ENCODE measurements around the gene AFAP1L1.

AFAP1L1 gene

GRCh38 chr5:149349382-149349781 is 77.7 kb downstream of the AFAP1L1 start:
- DNase-seq, result no peak
- H3K4me3 ChIP-seq, result no peak overlapping the region
- no peaks in the 10 kb centered on the region for H3K27me3 ChIP-seq
- H3K4me1 ChIP-seq, result peaks cover 0 to 14% (median 7%) of the 10 kb centered on the region in 4 donors
- intact Hi-C loops (cut with DNase I; ENCODE audit: low total_unique reads), result no loop called here
- peaks cover 35 to 63% (median 60%) of the 10 kb centered on the region in 3 donors for H3K36me3 ChIP-seq
- no peak for TF ChIP-seq CTCF (IDR thresholded peaks at IDR 0.05)
- no peak overlapping the region for H3K27ac ChIP-seq
- no peaks in the 10 kb centered on the region for H3K9me3 ChIP-seq

- intact Hi-C loops (cut with DNase I; ENCODE audit: low total_unique reads), result no loop called here
- no peaks in the 10 kb centered on the region for H3K9me3 ChIP-seq
- no peaks in the 10 kb centered on the region for H3K27me3 ChIP-seq
- H3K4me1 ChIP-seq, result peaks cover 0 to 2% (median under 1%) of the 10 kb centered on the region in 4 donors
- H3K36me3 ChIP-seq, result peaks cover 35 to 73% (median 63%) of the 10 kb centered on the region in 3 donors
- no peak overlapping the region for H3K4me3 ChIP-seq
- no peak for TF ChIP-seq CTCF (IDR thresholded peaks at IDR 0.05)
- no peak overlapping the region for H3K27ac ChIP-seq
- DNase-seq, result no peak
Observed at GRCh38 chr5:149352169-149352568, 80.5 kb downstream of the AFAP1L1 start.

GRCh38 chr5:149353911-149354310 is 82.3 kb downstream of the AFAP1L1 start:
- peaks cover 29 to 62% (median 48%) of the 10 kb centered on the region in 3 donors for H3K36me3 ChIP-seq
- H3K4me1 ChIP-seq, result peaks cover 0 to 12% (median 9%) of the 10 kb centered on the region in 4 donors
- no peaks in the 10 kb centered on the region for H3K9me3 ChIP-seq
- no peaks in the 10 kb centered on the region for H3K27me3 ChIP-seq
- H3K27ac ChIP-seq, result no peak overlapping the region
- DNase-seq, result no peak
- H3K4me3 ChIP-seq, result no peak overlapping the region
- intact Hi-C loops (cut with DNase I; ENCODE audit: low total_unique reads), result no loop called here
- TF ChIP-seq CTCF (IDR thresholded peaks at IDR 0.05), result no peak

- Histone ChIP-seq H3K36me3 (peaks cover 11 to 44% (median 30%) of the 10 kb centered on the region in 3 donors), H3K4me1 (peaks cover 0 to 12% (median 9%) of the 10 kb centered on the region in 4 donors), H3K9me3 (no peaks in the 10 kb centered on the region), H3K4me3 (no peak overlapping the region), H3K27me3 (no peaks in the 10 kb centered on the region), H3K27ac (no peak overlapping the region)
- intact Hi-C loops (cut with DNase I; ENCODE audit: low total_unique reads), result no loop called here
- no peak for TF ChIP-seq CTCF (IDR thresholded peaks at IDR 0.05)
- DNase-seq, result no peak
Observed at GRCh38 chr5:149355688-149356087, 84.0 kb downstream of the AFAP1L1 start.

GRCh38 chr5:149356391-149356790 is 84.7 kb downstream of the AFAP1L1 start:
- Histone ChIP-seq H3K4me1 (peaks cover 0 to 12% (median 9%) of the 10 kb centered on the region in 4 donors), H3K27me3 (no peaks in the 10 kb centered on the region), H3K27ac (no peak overlapping the region), H3K9me3 (no peaks in the 10 kb centered on the region), H3K4me3 (no peak overlapping the region), H3K36me3 (peaks cover 6 to 37% (median 23%) of the 10 kb centered on the region in 3 donors)
- no peak for DNase-seq
- intact Hi-C loops (cut with DNase I; ENCODE audit: low total_unique reads), result no loop called here
- TF ChIP-seq CTCF (IDR thresholded peaks at IDR 0.05), result no peak

Data from tibial artery (tissue), 4 donors.